Activated naive CD8-positive, alpha-beta T cell treated with anti-CD3 and anti-CD28 coated beads, Interleukin-2, amount 50 U/mL, for 24 hours (primary cell): ENCODE data around the gene SUPT5H.
"Not testable (repeated sequence)": the region's sequence is repeated elsewhere in the genome, so short reads cannot be mapped to it uniquely, and the experiment has no call there.

Experiments
- ATAC-seq: fragments of 150-1000 bp; cut with Tn5 transposase; one replicate; pipeline ENCODE4 v1.10.0; 2021
- DNase-seq: peaks from one replicate; pipeline ENCODE4 v3.0.0; 2021
- H3K27ac Mint-ChIP-seq: one replicate; pipeline ENCODE4 v1.8.0; 2021; ENCODE audit warnings: mild to moderate bottlenecking, mixed read lengths
- H3K27me3 Mint-ChIP-seq: one replicate; pipeline ENCODE4 v1.8.0; 2021; ENCODE audit warnings: mixed read lengths
- H3K36me3 Mint-ChIP-seq: one replicate; pipeline ENCODE4 v1.8.0; 2021; ENCODE audit warnings: low read depth, mixed read lengths
- H3K4me1 Mint-ChIP-seq: one replicate; pipeline ENCODE4 v1.8.0; 2021; ENCODE audit warnings: mixed read lengths
- H3K4me3 Mint-ChIP-seq: one replicate; pipeline ENCODE4 v1.8.0; 2021; ENCODE audit warnings: mild to moderate bottlenecking, moderate library complexity, mixed read lengths
- H3K9me3 Mint-ChIP-seq: one replicate; pipeline ENCODE4 v1.8.0; 2021; ENCODE audit warnings: mixed read lengths

Gene SUPT5H

DNA sequence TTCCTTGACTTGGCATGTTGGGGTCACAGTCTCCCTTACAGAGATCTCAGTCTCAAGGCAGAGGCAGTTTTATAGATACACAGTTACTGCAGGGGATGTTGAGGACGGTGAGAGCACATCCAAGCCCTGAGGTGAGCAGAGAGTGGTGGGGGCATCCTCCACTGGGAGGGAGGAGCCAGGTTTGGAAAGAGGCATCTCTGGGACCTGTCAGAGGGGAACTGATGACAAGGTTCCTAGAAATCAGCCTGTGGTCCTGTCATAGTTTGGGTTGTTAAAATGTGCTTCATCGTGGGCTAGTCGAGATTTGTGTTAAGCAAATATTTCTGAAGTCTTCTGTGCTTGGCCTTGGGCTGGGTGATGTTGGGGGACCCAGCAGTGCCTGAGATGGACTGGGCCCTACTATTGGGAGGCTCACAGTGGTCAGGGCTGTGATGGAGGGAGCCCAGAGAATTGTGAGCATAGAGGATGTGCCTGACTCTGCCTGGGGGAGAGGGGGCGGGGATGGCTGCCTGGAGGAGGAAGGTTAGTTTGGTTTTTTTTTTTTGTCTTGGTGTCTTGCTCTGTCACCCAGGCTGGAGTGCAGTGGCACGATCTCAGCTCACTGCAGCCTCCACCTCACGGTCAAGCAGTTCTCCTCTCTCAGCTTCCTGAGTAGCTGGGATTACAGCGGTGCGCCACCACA is 3.9 kb downstream of the SUPT5H start:
- H3K4me3 Mint-ChIP-seq: peak overlapping the region; percentile 99
- DNase-seq (no peak), ATAC-seq (no peak)
- H3K36me3 Mint-ChIP-seq: peaks cover 71% of the 10 kb centered on the region
- H3K27ac Mint-ChIP-seq: peak overlapping the region; percentile 99
- no peaks in the 10 kb centered on the region for H3K27me3 Mint-ChIP-seq
- no peaks in the 10 kb centered on the region for H3K9me3 Mint-ChIP-seq
- peaks cover 69% of the 10 kb centered on the region for H3K4me1 Mint-ChIP-seq

DNA sequence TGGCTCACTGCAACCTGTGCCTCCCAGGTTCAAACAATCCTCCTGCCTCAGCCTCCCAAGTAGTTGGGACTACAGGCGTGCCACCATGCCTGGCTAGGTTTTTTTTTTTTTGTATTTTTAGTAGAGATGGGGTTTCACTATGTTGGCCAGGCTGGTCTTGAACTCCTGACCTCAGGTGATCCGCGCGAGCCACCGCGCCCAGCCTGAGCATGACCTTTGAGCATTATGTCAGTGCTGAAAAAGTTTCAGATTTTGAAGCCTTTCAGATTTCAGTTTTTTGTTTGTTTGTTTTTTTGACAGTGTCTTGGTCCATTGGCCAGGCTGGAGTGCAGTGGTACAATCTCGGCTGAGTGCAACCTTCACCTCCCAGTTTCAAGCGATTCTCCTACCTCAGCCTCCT is 5.9 kb downstream of the SUPT5H start:
- H3K4me1 Mint-ChIP-seq: peaks cover 63% of the 10 kb centered on the region
- not testable (repeated sequence) for ATAC-seq, H3K4me3 Mint-ChIP-seq

DNA sequence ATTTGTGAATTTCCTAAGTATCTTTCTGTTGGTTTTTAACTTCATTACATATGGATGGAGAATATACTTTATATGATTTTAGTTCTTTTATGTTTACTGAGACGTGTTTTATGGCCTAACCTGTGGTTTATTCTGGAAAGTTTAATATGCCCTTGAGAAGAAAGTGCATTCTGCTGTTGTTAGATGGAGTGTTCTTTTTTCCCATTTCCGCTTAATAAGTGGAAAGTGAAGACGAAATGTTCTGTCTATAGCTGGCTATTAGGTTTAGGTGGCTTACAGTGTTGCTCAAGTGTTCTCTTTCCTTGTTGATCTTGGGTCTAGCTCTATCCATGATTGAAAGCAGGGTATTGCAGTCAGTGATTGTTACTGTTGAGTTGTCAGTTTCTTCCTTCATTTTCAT is 18.0 kb downstream of the SUPT5H start:
- H3K36me3 Mint-ChIP-seq: peaks cover 50% of the 10 kb centered on the region
- ATAC-seq (no peak), DNase-seq (no peak)
- peaks cover 2% of the 10 kb centered on the region for H3K4me1 Mint-ChIP-seq
- H3K9me3 Mint-ChIP-seq: no peaks in the 10 kb centered on the region
- H3K4me3 Mint-ChIP-seq: no peak overlapping the region
- H3K27ac Mint-ChIP-seq: no peak overlapping the region
- no peaks in the 10 kb centered on the region for H3K27me3 Mint-ChIP-seq

More for the DNA sequence above, 5.9 kb downstream of the SUPT5H start:
- H3K9me3 Mint-ChIP-seq, H3K27me3 Mint-ChIP-seq, DNase-seq, H3K27ac Mint-ChIP-seq: not testable (repeated sequence)
- H3K36me3 Mint-ChIP-seq: peaks cover 63% of the 10 kb centered on the region

DNA sequence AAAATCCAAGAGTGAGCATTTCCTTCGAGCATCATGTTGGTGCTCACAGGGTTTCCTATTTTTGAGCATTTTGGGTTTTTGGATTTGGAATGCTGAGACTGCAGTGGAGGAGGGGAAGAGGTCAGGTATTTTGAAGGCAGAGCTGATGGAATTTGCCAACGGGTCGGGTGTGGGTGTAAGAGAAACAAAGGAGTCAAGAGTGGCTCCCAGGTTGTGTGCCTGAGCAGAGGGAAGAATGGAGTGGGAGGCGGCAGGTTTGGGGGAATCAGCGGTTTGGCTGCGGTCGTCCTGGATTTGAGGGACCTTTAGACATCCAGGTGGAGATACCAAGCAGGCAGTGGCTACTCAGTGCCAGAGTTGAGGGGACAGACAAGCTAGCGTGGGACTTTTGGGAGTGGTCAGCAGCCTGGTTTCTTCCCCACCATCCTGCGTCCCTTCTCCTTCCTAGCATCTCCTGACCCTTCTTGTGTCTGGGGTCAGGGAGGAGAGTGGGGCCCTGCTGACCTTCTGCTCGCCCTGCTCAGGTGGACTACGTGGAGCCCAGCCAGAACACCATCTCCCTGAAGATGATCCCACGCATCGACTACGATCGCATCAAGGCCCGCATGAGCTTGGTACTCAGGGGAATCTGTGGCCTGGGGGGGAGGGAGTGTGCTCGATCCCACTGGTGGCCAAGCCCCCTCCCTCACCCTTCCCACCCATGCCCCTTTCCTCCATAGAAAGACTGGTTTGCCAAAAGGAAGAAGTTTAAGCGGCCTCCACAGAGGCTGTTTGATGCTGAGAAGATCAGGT is 20.8 kb downstream of the SUPT5H start:
- H3K9me3 Mint-ChIP-seq: no peaks in the 10 kb centered on the region
- peaks cover 57% of the 10 kb centered on the region for H3K36me3 Mint-ChIP-seq
- H3K27ac Mint-ChIP-seq: peak overlapping the region; percentile 54
- DNase-seq (no peak), ATAC-seq (no peak)
- H3K27me3 Mint-ChIP-seq: no peaks in the 10 kb centered on the region
- peaks cover 21% of the 10 kb centered on the region for H3K4me1 Mint-ChIP-seq
- H3K4me3 Mint-ChIP-seq: no peak overlapping the region

DNA sequence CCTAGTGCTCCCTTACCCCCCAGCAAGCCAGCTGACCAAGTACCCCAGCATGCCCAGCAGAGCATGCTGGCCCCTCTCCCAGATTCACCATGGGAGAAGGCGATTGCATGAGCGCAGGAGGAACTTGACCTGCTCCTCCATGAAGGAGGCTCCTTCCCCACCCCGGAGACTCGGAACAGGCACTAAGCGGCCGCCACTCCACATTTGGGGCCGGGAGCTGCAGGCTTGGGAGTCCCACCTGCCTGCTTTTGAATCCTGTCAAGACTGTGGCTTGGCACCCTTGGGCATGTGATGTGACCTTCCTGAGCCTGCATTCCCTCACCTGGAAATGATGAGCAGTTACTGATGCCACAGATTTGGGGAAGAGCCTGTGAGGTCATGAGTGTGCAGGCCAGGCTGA is 22.6 kb downstream of the SUPT5H start:
- ATAC-seq (no peak), DNase-seq (no peak)
- H3K9me3 Mint-ChIP-seq: no peaks in the 10 kb centered on the region
- H3K4me1 Mint-ChIP-seq: peaks cover 33% of the 10 kb centered on the region
- H3K4me3 Mint-ChIP-seq: no peak overlapping the region
- H3K27me3 Mint-ChIP-seq: no peaks in the 10 kb centered on the region
- peaks cover 67% of the 10 kb centered on the region for H3K36me3 Mint-ChIP-seq
- peak overlapping the region; percentile 69 for H3K27ac Mint-ChIP-seq

DNA sequence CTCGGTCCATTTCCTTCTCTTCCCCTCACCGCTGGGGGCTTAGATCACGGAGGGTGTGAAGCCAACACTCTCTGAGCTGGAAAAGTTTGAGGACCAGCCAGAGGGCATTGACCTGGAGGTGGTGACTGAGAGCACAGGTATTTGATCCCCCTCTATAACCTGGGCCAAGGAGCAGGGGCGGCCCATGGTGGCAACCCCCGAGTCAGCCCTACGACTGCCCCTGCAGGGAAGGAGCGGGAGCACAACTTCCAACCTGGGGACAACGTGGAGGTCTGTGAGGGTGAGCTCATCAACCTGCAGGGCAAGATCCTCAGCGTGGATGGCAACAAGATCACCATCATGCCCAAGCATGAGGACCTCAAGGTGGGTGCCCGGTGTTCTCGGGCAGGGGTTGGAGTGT is 23.7 kb downstream of the SUPT5H start:
- H3K36me3 Mint-ChIP-seq: peaks cover 61% of the 10 kb centered on the region
- peak overlapping the region; percentile 67 for H3K27ac Mint-ChIP-seq
- H3K9me3 Mint-ChIP-seq: no peaks in the 10 kb centered on the region
- ATAC-seq (no peak), DNase-seq (no peak)
- no peak overlapping the region for H3K4me3 Mint-ChIP-seq
- H3K4me1 Mint-ChIP-seq: peaks cover 33% of the 10 kb centered on the region
- no peaks in the 10 kb centered on the region for H3K27me3 Mint-ChIP-seq

DNA sequence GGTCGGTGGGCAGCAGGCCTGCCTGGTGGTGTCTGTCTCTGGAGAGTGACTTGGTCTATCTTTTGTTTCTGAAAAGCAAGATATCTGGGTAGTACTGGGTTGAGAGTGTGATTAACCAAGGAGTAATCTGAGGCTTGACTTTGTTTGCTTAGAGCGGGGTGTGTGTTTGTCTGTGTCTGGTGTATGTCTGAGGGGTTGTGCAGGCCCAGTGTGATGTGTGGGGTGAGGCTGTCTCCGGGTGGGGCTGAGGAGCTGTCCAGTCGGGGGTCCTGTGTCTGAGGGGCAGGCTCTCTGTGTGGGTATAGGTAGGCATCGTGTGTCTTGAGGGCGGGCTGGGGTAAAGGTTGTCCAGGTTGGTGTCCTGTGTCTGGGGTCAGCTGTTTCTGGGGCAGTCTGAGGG is 24.2 kb downstream of the SUPT5H start:
- Mint-ChIP-seq H3K27me3 (no peaks in the 10 kb centered on the region), H3K4me1 (peaks cover 33% of the 10 kb centered on the region), H3K4me3 (no peak overlapping the region), H3K36me3 (peaks cover 64% of the 10 kb centered on the region), H3K27ac (peak overlapping the region; percentile 67), H3K9me3 (no peaks in the 10 kb centered on the region)
- no peak for ATAC-seq
- DNase-seq: no peak

DNA sequence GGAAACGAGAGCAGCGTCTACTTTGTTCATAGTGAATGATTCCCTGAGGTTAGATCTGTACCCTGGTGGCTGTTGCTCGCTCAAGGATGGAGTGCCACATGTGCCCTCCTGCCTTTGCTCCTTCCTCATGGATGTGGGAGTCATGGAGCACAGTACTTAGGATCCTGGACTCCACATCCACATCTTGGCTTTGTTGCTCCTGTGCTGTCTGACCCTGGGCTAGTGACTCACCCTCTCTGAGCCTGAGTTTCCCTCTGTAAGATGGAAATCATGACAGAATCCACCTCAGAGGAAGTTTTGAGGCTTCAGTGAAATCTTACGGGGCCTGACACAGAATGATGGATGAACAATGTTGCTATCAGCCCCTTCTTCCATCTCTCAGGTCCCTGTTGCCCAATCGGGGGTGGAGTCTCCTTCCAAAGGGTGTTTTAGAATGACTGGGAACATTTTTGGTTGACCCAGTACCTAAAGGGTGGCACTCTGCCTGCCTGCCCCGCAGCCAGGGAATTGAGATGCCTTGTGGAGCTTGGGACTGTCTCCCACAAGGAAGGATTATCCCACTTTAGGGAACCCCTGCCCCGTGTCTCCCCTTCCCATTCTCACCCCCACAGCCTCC is 25.4 kb downstream of the SUPT5H start:
- ATAC-seq (peak; percentile 84), DNase-seq (no peak)
- no peak overlapping the region for H3K4me3 Mint-ChIP-seq
- H3K27me3 Mint-ChIP-seq: no peaks in the 10 kb centered on the region
- no peaks in the 10 kb centered on the region for H3K9me3 Mint-ChIP-seq
- peaks cover 33% of the 10 kb centered on the region for H3K4me1 Mint-ChIP-seq
- H3K27ac Mint-ChIP-seq: peak overlapping the region; percentile 90
- peaks cover 62% of the 10 kb centered on the region for H3K36me3 Mint-ChIP-seq

DNA sequence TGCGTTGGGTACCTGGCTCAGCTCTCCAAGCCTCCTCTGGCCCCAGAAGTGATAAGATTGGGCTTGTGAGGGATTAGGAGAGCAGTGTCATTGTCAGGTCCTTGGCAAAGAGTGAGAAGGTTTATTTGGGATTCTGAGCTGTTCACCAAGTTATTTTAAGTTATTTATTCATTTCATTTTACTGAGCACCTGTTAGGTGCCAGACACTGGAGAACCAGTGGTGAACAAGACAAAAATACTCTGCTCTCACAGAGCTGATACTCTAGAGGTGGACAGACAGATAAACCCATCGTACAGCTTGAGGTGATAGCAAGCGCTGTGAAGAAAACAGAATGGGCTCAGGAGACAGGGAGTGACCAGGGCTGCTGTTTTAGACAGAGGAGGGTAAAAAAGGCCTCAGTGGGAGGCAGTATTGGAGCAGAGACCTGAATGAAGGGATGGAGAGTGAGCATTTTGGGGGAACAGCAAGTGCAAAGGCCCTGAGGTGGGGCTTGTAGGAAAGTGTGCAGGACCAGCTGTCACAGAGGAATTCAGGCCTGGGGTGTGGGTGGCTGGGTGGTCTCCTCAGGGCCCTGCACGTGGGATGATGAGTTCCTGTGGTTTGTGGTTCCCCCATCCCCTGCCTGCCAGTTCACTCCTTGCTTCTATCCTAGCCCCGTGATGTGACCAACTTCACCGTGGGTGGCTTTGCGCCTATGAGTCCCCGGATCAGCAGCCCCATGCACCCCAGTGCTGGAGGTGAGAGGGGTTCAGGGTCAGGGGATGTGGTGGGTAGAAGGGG is 26.6 kb downstream of the SUPT5H start:
- no peak for ATAC-seq
- H3K27me3 Mint-ChIP-seq: no peaks in the 10 kb centered on the region
- peaks cover 60% of the 10 kb centered on the region for H3K36me3 Mint-ChIP-seq
- H3K4me3 Mint-ChIP-seq: no peak overlapping the region
- H3K9me3 Mint-ChIP-seq: no peaks in the 10 kb centered on the region
- DNase-seq: peak; percentile 35
- peak overlapping the region; percentile 90 for H3K27ac Mint-ChIP-seq
- H3K4me1 Mint-ChIP-seq: peaks cover 33% of the 10 kb centered on the region

DNA sequence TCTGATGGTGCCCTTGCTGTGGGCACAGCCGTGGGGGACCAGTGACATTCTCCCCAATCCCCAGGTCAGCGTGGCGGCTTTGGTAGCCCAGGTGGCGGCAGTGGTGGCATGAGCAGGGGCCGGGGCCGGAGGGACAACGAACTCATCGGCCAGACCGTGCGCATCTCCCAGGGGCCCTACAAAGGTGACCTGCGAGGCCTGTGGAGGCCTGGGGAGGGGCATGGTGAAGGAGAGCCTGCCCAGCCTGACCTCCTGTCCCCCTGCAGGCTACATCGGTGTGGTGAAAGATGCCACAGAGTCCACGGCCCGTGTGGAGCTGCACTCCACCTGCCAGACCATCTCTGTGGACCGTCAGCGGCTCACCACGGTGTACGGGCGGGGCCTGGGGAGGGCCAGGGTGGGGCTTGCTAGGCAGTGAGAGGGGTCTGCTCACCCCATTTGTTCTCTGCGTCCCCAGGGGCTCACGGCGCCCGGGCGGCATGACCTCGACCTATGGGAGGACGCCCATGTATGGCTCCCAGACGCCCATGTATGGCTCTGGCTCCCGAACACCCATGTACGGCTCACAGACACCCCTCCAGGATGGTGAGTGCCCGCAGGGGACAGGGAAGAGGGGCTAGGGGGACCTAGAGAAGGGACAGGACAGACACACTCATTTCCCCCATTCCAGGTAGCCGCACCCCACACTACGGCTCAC is 27.5 kb downstream of the SUPT5H start:
- Mint-ChIP-seq H3K27me3 (no peaks in the 10 kb centered on the region), H3K9me3 (no peaks in the 10 kb centered on the region), H3K4me3 (no peak overlapping the region), H3K27ac (peak overlapping the region; percentile 90), H3K4me1 (peaks cover 33% of the 10 kb centered on the region), H3K36me3 (peaks cover 62% of the 10 kb centered on the region)
- DNase-seq (no peak), ATAC-seq (no peak)

DNA sequence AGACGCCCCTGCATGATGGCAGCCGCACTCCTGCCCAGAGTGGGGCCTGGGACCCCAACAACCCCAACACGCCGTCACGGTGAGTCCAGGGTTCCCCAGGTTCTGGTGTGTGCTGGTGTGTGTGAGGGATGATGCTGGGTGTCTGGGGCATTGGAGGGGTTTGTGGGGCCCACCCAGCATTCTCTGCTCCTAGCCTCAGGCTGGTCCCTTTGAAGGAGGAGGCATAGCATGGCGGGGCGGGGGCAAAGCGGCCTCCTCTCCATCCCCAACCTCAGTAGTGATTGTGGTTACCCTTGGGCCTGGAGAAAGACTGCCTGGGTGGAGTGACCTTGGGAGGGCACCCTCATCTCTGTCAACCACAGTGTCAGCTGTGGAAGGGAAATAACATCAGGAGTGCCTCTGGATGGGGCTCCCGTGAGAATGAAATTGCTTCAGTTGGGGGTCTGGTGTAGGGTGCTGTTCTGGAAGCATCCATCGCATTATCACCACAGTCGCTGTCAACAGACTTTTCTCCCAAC is 28.1 kb downstream of the SUPT5H start:
- peaks cover 58% of the 10 kb centered on the region for H3K36me3 Mint-ChIP-seq
- DNase-seq (no peak), ATAC-seq (no peak)
- H3K27ac Mint-ChIP-seq: no peak overlapping the region
- no peak overlapping the region for H3K4me3 Mint-ChIP-seq
- no peaks in the 10 kb centered on the region for H3K27me3 Mint-ChIP-seq
- H3K4me1 Mint-ChIP-seq: peaks cover 33% of the 10 kb centered on the region
- H3K9me3 Mint-ChIP-seq: no peaks in the 10 kb centered on the region

DNA sequence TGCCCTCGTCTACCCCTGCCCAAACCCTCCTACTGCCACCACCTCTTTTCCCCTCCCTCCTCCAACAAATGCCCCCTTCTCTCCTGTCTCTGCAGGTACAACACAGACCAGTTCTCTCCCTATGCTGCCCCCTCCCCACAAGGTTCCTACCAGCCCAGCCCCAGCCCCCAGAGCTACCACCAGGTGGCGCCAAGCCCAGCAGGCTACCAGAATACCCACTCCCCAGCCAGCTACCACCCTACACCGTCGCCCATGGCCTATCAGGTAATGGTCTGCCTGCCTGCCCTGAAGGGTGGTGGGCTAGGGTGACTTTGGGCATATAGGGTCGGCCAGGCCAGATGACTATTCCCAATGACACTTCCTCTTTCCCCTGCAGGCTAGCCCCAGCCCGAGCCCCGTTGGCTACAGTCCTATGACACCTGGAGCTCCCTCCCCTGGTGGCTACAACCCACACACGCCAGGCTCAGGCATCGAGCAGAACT is 28.8 kb downstream of the SUPT5H start:
- peaks cover 33% of the 10 kb centered on the region for H3K4me1 Mint-ChIP-seq
- no peaks in the 10 kb centered on the region for H3K27me3 Mint-ChIP-seq
- peaks cover 52% of the 10 kb centered on the region for H3K36me3 Mint-ChIP-seq
- H3K9me3 Mint-ChIP-seq: no peaks in the 10 kb centered on the region
- no peak overlapping the region for H3K4me3 Mint-ChIP-seq
- DNase-seq: peak; percentile 79
- peak; percentile 16 for ATAC-seq
- no peak overlapping the region for H3K27ac Mint-ChIP-seq

DNA sequence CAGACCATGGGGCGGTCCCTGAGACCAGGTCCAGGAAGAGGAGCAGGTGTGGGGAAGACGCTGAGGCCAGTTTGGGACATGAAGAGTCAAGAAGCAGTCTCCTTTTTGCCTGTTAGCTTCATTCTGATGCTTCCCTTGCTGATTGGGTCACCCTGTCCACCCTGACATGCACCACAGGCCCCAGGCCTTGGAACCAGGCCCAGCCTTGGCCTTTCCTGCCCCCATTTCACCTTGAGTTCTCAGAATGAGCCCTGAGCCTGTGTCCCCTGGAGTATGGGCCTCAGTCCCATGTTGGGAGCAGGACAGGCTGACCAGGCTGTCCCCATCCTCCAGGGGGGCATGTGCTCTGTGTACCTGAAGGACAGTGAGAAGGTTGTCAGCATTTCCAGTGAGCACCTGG is 30.4 kb downstream of the SUPT5H start:
- H3K9me3 Mint-ChIP-seq: no peaks in the 10 kb centered on the region
- no peak overlapping the region for H3K27ac Mint-ChIP-seq
- peaks cover 28% of the 10 kb centered on the region for H3K4me1 Mint-ChIP-seq
- DNase-seq: no peak
- H3K4me3 Mint-ChIP-seq: no peak overlapping the region
- H3K36me3 Mint-ChIP-seq: peaks cover 37% of the 10 kb centered on the region
- no peak for ATAC-seq
- no peaks in the 10 kb centered on the region for H3K27me3 Mint-ChIP-seq
